ENCODE data around the gene ZDHHC13. TPM values are rescaled to one million over a fixed set of nuclear protein-coding genes. Genes with fewer than 3 reads are reported as not detected.

Gene ZDHHC13
- polyA plus RNA-seq, 1 of the 3 experiments (the other 2 are of a cell fraction), result 8.2 TPM

DNA sequence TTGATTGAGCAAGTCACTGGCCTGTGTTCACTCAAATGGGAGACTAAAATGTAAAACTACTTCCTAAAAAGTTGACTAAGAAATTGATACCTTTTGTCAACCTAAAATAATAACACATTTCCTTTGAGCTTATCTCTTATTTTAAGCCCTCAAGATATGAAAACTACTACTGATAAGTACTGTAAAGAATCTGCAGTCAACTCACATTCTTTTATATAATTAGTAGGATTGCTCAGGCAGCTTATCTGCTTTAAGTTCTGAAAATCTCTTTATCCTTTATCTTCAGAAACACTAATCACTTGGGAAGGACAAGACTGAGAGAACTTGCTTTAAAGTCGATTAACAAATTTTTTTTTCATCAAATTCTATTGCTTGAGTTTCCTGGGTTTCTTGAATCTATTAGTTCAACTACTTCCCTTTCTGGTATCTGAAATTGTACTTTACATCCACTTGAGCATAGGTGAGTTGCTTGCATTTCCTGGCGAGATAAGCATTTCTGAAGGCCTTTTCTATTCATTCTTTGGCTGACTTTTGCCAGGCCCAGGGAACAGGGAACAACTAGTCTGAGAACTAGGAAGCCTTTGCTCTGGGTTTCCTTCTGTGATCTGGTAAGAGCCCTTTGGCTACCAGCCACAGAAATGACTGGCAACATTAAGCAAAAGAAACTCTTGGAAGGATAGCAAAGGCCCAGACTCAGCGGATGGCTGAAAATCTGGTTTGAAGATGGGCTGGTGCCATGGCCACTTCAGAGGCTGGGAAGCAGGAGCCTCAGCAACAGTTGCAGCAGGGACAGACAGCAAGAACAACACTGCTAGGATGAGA lies 104.1 kb downstream of the ZDHHC13 start:
- TF ChIP-seq, protein P1, sequence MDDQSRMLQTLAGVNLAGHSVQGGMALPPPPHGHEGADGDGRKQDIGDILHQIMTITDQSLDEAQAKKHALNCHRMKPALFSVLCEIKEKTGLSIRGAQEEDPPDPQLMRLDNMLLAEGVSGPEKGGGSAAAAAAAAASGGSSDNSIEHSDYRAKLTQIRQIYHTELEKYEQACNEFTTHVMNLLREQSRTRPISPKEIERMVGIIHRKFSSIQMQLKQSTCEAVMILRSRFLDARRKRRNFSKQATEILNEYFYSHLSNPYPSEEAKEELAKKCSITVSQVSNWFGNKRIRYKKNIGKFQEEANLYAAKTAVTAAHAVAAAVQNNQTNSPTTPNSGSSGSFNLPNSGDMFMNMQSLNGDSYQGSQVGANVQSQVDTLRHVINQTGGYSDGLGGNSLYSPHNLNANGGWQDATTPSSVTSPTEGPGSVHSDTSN (IDR thresholded peaks at IDR 0.05), result no peak
- TF ChIP-seq GATA2 (CRISPR knock-in tag; IDR thresholded peaks at IDR 0.05) (no peak), TEAD4 (IDR thresholded peaks at IDR 0.05; ENCODE audit: borderline replicate concordance, insufficient read depth) (no peak), FOSL2 (IDR thresholded peaks at IDR 0.05; ENCODE audit: borderline replicate concordance, low read depth) (no peak), RCOR1 (IDR thresholded peaks at IDR 0.05; ENCODE audit: low read length) (no peak), YY1 (IDR thresholded peaks at IDR 0.05; ENCODE audit: low read depth) (no peak), POLR2AphosphoS5 (IDR thresholded peaks at IDR 0.05; ENCODE audit: low read depth, low read length) (no peak), ZBTB33 (IDR thresholded peaks at IDR 0.05; ENCODE audit: borderline replicate concordance, low read depth) (no peak), MEF2A (IDR thresholded peaks at IDR 0.05; ENCODE audit: borderline replicate concordance, low read depth) (no peak), CTCF (IDR thresholded peaks at IDR 0.05) (no peak), ELF1 (IDR thresholded peaks at IDR 0.05) (no peak), EP300 (IDR thresholded peaks at IDR 0.05; ENCODE audit: borderline replicate concordance in 1 of 2, low read depth in 1 of 2, low read length in 1 of 2) (no peak), JUND (IDR thresholded peaks at IDR 0.05) (no peak), MAX (IDR thresholded peaks at IDR 0.05; ENCODE audit: low read depth) (no peak)
- TF ChIP-seq, protein P2, sequence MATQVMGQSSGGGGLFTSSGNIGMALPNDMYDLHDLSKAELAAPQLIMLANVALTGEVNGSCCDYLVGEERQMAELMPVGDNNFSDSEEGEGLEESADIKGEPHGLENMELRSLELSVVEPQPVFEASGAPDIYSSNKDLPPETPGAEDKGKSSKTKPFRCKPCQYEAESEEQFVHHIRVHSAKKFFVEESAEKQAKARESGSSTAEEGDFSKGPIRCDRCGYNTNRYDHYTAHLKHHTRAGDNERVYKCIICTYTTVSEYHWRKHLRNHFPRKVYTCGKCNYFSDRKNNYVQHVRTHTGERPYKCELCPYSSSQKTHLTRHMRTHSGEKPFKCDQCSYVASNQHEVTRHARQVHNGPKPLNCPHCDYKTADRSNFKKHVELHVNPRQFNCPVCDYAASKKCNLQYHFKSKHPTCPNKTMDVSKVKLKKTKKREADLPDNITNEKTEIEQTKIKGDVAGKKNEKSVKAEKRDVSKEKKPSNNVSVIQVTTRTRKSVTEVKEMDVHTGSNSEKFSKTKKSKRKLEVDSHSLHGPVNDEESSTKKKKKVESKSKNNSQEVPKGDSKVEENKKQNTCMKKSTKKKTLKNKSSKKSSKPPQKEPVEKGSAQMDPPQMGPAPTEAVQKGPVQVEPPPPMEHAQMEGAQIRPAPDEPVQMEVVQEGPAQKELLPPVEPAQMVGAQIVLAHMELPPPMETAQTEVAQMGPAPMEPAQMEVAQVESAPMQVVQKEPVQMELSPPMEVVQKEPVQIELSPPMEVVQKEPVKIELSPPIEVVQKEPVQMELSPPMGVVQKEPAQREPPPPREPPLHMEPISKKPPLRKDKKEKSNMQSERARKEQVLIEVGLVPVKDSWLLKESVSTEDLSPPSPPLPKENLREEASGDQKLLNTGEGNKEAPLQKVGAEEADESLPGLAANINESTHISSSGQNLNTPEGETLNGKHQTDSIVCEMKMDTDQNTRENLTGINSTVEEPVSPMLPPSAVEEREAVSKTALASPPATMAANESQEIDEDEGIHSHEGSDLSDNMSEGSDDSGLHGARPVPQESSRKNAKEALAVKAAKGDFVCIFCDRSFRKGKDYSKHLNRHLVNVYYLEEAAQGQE (IDR thresholded peaks at IDR 0.05; ENCODE audit: low read depth, low read length), result no peak
- no peaks in the 10 kb centered on the region for H3F3A ChIP-seq (replicated peaks; ENCODE audit: insufficient read depth)
- H3K36me3 ChIP-seq (replicated peaks in 1 of 2; ENCODE audit: control insufficient read depth in 1 of 2, insufficient read depth in 2 of 2, low read length in 1 of 2), result peaks cover 0 to 4% of the 10 kb centered on the region in 2 experiments
- ChIA-PET POLR2A (no interaction called here), CTCF (no interaction called here)
- no peaks in the 10 kb centered on the region for H4K20me1 ChIP-seq (ENCODE audit: insufficient read depth)
- H2AFZ ChIP-seq (ENCODE audit: low read depth), result no peak overlapping the region
- no peaks in the 10 kb centered on the region for H3K27me3 ChIP-seq (ENCODE audit: insufficient read depth)
- H3K79me2 ChIP-seq (ENCODE audit: insufficient read depth), result no peaks in the 10 kb centered on the region
- WGBS (ENCODE audit: low lambda C conversion rate), result 54% methylated on average over 3 of the region's 3 CpGs
- H3K9ac ChIP-seq, result no peak overlapping the region
- H3K9me2 ChIP-seq, result no peaks in the 10 kb centered on the region
- H3K4me1 ChIP-seq (ENCODE audit: control insufficient read depth in 1 of 2, insufficient read depth in 2 of 2, low read depth in 1 of 2, low read length in 1 of 2), result peaks cover 0 to 6% of the 10 kb centered on the region in 2 experiments; a peak in 1 of 4 replicates
- no peak for DNase-seq
- no peak overlapping the region for H3K4me2 ChIP-seq
- H3K27ac ChIP-seq (ENCODE audit: low read depth in 2 of 2, low read length in 1 of 2), result no peak overlapping the region
- H3K9me3 ChIP-seq, result no peaks in the 10 kb centered on the region
- H3K4me3 ChIP-seq (ENCODE audit: low read depth in 2 of 2, low read length in 1 of 2), result no peak overlapping the region
